Lung microvascular endothelial cell (primary cell): ENCODE data around the gene ASMTL. TPM values are rescaled to one million over a fixed set of nuclear protein-coding genes. Genes with fewer than 3 reads are reported as not detected.
"Not testable (repeated sequence)": the region's sequence is repeated elsewhere in the genome, so short reads cannot be mapped to it uniquely, and the experiment has no call there.

Source experiments
- DNase-seq, 2 donors: peaks; one replicate each; pipeline versions ENCODE4 v3.0.0 to v3.0.0-alpha.2; 2010; ENCODE audit warnings: low read depth in 2 of 2
- total RNA-seq: library from RNA; depleted of rRNA; stranded (reverse); fragments of >200 nt; gene quantifications from 2 replicates; pipeline ENCODE4 v1.2.1, GENCODE V29; 2014

Gene ASMTL
- total RNA-seq, 1 donor from 2014 or later: 10.7 TPM

DNA sequence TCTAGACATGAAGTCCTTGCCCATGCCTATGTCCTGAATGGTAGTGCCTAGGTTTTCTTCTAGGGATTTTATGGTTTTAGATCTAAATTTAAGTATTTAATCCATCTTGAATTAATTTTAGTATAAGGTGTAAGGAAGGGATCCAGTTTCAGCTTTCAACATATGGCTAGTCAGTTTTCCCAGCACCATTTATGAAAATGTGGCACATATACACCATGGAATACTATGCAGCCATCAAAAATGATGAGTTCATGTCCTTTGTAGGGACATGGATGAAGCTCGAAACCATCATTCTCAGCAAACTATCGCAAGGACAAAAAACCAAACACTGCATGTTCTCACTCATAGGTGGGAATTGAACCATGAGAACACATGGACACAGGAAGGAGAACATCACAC is 29.8 kb upstream of the ASMTL start:
- DNase-seq: not testable (repeated sequence)

DNA sequence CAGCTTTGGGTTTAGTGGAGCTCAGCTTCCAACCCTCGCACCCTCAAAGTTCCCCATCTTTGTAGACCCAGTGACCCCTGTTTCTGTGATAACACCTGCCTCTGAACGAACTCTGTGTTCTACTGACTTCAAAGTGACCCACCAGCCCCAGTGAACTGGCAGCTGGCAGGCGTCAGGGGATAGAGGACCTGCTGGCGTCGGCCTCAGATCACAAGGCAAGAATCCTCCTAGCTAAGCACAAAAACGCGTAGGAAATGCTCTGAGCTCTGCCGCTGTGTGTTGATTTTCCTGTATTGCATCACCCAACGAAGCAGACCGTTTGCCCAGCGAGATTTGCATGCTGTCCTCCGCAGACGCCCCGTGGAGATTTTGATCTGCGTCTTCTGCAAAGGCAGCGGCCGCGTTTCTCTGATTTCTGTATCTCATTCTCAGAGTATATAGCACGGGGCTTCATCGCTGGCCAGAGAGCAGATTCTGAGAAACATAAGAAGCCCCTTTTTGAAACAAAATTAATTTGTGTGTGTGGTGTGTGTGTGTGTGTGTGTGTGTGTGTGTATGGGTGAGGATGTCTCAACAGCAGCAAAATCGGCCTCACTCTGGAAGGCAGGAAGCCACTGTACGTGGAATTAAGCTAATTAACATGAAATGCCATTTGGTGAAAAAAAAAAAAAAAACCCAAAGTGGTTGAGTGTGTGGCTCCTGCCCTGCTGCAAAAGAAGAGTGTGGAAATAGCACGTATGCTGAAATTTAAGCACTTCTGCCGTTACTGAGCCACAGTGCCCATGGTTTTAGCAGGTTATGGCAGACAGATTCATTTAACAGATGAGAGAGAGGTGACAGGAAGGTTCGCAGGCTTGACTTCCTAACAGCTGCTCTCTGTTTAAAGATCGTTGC is 29.2 kb upstream of the ASMTL start:
- peak; percentile 85 to 86 for DNase-seq

DNA sequence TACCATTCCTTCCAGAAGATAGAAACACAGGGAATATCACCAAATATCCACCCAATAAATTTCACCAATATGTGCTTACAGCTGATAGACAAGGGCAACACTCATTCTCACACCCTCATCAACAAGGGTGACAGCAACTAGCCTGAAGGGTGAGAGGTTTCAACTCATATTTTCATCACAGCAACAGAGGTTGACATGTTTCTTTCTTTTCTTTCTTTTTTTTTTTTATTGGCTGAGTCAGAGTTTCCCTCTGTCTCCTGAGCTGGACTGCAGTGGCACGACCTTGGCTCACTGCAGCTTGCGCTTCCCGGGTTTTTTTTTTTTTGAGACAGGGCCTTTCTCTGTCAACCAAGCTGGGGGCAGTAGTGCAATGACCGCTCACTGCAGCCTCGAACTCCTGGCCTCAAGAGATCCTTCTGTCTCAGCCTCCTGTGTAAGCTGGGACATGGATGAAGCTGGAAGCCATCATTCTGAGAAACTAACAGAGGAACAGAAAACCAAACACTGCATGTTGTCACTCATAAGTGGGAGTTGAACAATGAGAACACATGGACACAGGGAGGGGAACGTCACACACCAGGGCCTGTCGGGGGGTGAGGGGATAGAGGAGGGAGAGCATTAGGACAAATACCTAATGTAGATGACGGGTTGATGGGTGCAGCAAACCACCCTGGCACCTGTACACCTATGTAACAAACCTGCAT is 27.5 kb upstream of the ASMTL start:
- peak; percentile 32 to 63 for DNase-seq

DNA sequence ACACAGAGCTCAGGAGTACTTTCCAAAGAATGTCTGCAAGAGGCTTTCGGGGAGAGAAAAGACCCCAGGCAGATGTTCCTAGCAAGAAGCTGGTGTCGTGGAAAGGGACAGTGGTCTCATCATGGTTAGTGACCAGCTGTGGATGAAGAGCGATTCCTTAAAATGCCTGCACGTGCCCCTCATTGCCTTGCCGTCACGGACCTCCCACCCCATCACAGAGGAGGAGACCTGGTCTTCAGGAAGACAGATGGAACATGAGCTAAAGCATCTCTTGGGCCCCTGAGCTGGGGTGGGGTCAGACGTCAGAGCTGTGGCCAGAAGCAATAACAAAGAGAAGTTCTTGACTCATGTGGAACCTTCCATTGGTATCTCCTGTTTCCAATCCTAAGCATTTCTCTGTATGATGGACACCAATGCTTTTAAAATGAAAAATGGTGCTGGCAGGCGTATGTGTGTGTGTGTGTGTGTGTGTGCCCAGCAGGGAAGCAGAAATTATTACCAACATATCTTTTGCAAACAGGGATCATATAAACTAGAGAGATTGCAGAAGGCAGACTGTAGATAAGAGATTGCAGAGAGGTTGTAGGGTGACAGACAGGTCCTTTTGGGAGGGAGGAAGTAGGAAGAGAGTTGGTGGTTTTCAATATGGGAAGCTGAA is 25.2 kb upstream of the ASMTL start:
- no peak for DNase-seq

DNA sequence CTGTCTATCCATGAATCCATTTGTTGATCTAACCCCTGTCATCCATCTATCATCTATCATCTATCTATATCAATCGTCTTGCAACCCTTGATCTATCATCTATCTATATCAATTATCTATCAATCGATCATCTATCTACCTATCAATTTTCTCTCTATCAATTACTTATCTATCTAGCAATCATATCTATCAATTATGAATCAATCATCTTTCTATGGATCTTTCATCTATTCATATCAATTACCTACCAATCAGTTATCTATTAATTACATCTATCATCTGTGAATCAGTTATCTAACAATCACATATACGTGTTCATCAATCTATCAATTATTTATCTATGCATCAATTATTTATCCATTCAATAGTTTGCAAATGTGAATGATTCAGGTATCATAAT is 24.5 kb upstream of the ASMTL start:
- no peak for DNase-seq

DNA sequence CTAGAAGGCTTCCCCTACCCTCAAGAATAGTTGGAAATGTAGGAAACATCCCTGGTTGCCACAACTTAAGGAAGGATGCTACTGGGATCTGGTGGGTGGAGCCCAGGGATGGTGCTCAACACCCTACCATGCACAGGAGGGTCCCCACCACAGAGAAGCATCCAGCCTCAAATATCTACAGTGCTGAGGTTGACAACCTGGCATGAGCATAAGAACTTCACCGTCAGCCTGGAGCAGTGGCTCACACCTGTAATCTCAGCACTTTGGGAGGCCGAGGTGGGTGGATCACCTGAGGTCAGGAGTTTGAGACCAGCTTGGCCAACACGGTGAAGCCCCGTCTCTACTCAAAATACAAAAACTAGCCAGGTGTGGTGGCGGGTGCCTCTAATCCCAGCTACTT is 24.0 kb upstream of the ASMTL start:
- DNase-seq: no peak

DNA sequence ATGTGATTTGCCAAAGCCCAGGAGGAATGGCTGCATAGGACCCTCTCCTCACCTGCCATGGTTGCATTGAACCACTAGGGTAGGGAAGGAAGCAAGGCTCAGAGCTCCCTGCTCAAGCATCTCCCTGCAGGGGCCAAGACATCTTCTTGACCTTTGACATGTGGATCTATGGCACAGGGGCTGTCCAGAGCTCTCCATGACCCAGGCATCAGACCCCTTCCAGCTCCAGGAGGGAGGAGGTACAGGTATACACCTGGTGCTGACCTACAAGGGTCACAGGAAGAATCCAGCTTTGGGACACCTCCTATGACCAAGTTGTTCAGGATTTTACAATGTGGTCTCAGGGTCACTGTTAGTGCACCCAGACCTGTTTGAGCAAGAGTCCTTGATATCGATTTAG is 23.2 kb upstream of the ASMTL start:
- DNase-seq: no peak

DNA sequence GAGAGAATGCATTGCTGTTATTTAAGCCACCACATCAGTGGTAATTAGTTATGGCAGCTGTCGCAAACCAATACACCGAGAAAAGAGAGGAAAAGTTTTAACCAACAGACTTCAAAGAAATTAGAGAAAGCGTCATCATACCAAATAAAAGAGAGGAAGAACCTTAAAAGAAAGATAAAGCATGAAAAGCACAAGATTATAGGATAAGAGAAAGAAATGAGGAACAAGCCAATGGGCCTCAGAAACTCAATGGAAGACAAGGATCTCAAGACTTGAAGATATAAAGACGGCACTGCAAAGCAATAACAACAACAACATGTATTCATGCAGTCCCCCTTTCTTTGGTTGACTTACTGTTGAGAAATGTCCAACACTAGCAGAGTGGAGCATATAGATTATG is 22.8 kb upstream of the ASMTL start:
- DNase-seq: no peak

DNA sequence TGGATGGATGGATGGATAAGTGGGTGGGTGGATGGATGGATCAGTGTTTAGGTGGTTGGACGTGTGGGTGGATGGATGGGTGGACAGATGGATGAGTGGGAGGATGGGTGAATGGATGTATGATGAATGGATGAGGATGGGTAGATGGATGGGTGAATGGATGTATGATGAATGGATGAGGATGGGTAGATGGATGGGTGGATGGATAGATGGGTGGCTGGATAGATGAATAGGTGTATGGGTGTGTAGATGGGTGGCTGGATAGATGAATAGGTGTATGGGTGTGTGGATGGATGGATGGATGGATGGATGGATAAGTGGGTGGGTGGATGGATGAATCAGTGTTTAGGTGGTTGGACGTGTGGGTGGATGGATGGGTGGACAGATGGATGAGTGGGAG is 21.9 kb upstream of the ASMTL start:
- not testable (repeated sequence) for DNase-seq

DNA sequence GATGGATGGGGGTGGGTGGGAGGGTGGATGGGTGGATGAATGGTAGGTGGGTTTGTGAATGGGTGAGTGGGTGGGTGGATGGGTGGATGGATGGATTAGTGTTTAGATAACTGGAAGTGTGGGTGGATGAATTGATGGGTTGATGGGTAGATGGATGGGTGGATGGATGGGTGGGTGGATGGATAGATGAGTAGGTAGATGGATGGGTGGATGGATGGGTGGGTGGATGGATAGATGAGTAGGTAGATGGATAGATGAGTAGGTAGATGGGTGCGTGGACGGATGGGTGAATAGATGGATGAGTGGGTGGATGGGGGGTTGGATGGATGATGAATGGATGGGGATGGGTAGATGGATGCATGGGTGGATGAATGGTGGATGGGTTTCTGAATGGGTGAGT is 20.3 kb upstream of the ASMTL start:
- DNase-seq: no peak

DNA sequence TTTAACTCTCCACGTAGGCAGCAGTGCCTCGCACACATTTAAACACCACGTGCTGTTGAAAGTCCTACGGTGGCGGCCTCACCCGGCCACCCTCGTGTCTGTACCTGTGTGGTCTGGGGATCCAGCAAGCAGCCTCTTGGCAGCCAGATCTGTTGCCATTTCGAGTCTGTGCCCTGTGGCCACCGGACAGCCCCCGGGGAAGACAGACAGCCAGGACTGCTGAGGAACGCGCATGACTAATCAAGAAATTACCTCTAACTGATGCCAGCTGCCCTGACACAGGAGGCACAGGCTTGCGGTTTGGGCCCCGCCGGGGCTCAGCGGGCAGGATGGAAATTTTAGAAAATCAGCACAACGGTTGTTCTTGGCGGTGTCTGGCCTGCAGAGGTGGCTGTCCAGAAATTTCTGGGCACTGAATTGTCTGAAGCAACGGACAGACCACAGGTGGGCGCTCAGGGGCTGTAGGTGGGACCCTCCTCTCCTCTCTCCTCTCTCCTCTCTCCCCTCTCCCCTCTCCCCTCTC is 15.6 kb upstream of the ASMTL start:
- DNase-seq: no peak

DNA sequence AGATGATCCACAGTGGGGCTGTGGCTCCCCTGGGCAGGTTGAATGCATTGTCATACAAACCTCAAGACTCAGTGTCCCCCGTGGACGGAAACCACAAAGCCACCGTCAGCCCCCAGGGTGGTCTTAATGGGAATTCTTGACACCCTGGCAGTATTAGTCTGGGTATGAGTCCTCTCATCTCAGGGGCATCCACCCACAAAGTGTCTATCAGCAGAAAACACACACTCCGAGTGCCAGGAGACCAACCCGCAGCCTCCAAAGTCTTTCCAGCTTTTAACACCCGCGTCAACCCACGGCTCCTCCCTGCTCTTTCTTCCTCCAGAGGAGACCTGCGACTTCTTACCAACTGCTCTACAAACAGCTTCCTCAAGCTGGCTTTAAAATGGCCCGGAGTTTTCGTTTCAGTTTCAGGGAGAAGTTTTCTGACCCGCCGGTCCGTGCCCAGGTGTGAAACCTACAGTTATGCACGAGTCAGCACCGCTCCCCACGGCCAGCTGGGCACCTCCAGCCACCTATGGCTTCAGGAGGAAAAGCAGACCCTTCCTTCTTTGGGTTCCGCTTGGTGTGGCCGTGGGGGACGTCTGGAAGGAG is 14.4 kb upstream of the ASMTL start:
- DNase-seq: no peak

DNA sequence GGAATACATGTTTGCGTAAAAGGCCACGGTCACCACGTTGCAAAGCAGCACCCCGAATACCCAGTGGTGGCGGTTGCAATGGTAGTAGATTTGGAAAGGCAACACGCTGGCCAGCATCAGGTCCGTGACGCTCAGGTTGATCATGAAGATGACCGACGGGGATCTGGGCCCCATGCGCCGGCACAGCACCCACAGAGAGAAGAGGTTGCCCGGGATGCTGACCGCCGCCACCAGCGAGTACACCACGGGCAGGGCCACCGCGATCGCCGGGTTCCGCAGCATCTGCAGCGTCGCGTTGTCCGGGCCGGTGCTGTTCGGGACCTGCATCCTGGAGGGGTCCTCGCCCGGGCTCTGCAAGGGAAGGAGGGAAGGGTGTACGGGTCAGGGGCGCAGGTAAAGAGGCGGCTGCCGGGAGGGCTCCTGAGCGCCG is 13.5 kb upstream of the ASMTL start:
- no peak for DNase-seq

DNA sequence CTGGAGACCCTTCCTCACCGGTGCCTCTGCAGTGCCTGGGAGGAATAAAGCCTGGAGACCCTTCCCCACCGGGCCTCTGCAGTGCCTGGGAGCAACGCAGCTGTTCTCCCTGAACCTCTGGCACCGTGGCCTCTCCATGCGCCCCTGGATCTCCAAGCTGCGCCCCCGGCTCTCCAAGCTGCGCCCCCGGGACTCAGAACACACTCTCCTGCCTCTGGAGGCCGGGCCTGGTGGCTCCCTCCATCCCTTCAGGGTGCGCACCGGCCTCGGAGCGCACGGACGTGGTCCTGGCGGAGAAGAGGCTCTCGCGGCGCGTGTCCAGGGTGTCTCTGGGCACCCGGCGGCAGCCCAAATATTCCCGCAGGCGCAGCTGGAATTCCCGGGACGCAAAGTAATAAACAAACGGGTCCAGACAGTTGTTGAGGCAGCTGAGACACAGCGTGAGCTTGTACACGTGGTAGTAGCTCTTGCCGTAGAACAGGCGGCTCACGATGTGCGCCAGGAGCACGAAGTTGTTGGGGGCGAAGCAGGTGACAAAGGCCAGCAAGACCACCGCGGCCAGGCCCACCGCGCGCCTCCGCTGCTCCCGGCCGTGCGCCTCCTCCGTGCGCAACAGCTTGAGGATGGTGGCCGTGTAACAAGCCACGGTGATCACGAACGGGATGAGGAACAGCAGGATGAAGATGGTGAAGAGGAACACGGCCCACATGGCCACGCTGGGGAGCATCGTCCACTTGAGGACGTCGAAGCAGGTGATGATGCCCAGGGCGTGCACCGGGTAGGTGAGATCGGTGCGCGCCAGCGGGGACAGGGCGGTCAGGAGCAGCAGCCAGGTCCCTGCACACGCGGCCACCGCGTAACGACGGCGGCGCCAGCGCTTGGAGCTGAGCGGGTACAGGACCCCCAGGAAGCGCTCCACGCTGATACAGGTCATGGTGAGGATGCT is 12.8 kb upstream of the ASMTL start:
- DNase-seq: no peak

DNA sequence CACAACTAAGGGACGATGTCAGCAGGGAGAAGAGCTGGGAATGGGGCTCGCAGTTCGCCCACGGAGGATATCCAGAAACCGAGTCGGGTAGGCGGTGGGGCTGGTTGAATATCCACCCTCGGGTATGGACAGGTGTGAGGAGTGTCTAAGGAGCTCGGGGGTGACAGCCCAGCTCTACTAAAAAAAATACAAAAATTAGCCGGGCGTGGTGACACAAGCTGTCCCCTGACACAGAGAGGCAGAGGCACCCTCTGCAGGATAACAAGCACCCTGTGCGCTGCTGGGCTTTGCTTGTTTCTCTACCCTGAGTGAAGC is 12.2 kb upstream of the ASMTL start:
- DNase-seq: no peak

DNA sequence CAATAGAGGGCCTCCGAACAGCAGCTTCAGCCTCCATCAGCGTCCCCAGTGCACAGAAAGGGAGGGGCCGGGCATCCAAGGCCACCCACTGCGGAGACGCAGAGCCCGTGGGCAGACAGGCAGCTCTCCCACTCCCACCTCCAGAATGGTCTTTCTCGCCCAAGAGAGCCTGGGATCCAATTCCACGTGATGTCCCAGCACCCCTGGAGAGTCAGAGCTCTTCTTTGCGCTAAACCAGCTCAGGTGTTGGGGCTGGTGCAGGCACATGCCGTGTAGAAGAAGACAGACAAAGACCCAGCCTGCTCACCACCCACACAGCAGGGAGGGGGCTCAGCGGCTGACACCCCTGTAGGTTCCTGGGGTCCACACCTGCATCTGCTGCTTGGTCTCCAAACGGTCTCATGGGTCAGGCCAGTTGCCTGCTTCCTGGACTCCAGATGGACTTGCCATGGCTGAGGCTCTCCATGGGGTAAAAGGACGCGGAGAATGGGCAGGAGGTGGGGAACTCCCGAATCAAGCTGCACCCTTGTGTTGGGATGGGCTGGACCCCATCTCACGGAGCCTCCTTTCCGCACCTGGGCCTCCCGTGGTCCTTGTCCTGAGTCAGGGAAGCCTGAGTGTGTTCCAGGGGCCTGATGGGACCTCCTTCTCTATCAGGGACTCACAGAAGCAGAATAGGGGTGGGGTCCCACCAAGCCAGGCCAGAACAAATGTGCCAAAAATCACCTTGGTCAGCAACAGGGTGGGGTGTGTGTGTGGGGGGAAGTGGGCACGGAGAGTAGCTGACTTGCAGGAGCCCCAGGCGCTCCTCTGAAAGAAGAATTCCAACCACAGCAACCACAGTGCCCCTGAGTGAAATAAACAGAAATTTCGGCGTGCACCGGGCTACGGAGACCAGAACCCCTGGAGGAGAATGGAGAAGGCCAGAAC is 11.6 kb upstream of the ASMTL start:
- DNase-seq: no peak

DNA sequence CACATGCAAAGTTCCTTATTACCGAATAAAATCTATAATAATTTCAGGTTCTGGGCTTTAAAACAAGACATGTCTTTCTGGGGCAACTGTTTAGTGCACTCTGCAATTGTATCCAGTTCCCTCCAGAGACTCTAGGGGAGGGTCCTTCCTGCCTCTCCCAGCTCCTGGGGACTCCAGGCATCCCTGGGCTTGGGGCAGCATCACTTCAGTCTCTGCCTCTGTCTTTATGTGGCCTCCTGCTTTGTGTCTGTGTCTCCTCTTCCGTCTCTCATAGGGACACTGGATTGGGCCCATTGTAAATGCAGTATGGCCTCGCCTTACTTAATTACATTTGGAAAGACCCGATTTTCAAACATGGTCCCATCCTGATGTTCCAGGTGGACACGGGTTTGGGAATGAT is 10.9 kb upstream of the ASMTL start:
- no peak for DNase-seq

DNA sequence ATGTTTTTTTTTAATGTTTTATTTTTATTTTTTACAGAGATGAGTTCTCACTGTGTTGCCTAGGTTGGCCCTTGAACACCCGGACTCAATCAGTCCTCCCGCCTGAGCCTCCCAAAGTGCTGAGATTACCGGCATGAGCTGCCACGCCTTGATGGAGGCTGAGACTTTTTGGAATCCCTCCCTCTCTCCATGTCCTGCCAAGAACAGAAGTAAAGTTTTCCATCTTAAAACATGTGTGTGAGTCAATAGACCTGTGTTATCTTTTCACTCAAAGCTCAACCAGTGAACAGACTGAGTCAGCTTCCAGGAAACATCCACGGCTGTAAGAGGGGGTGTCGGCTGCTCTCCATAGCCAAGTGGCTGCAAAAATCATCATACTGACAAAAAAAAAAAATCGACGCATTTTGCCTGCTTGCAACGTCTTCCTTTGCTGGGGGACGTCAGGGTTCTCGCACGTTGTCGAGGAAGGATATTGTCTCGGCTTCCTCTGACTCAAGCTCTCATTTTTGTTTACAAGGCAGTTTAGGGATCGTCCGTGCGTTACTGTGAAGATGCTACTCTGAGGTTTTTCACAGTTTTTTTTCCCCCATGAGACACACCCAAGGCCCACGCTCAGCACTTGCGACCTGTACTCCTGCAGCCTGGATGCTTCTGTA is 10.0 kb upstream of the ASMTL start:
- peak; percentile 40 to 84 for DNase-seq

DNA sequence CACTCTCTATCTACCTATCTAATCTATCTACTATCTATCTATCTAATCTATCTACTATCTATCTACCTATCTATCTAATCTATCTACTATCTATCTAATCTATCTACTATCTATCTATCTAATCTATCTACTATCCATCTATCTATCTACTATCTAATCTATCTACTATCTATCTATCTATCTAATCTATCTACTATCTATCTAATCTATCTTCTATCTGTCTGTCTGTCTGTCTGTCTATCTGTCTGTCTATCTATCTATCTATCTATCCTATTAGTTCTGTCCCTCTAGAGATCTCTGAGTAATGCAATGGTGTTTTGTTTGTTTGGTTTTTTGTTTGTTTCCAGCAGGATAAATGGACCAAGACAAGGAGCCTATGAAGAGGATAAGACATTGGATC is 9.4 kb upstream of the ASMTL start:
- DNase-seq: no peak
